OCI-LY3 (cell line): ENCODE results near the gene PITRM1.

ENCODE experiments used
- H2AFZ ChIP-seq: fragments of 200-600, 300-600 bp; shearing (Covaris generic); 2 replicates; pipeline ENCODE4 v1.6.0; 2014; ENCODE audit warnings: antibody characterized with exemption, low read depth, low read length
- H3K27ac ChIP-seq: fragments of 200-600, 300-600 bp; sonication (generic); 2 replicates; pipeline ENCODE4 v1.5.1; 2014; ENCODE audit warnings: mild to moderate bottlenecking, low read length, moderate library complexity, mixed read lengths
- H3K27me3 ChIP-seq: fragments of 200-600, 300-600 bp; sonication (generic); 2 replicates; pipeline ENCODE4 v1.6.1; 2014; ENCODE audit warnings: low read depth, low read length, mixed read lengths
- H3K36me3 ChIP-seq: fragments of 200-600, 300-600 bp; sonication (generic); replicated peaks from 2 replicates; pipeline ENCODE3; 2014; ENCODE audit warnings: low read depth, low read length, mixed read lengths
- H3K4me1 ChIP-seq: fragments of 300-600, 200-600 bp; sonication (generic); 2 replicates; pipeline ENCODE4 v1.6.1; 2014; ENCODE audit warnings: low read length, mixed read lengths
- H3K4me2 ChIP-seq: fragments of 200-600, 300-600 bp; sonication (generic); 2 replicates; pipeline ENCODE4 v1.6.1; 2014; ENCODE audit warnings: low read length, mixed read lengths
- H3K4me3 ChIP-seq: fragments of 300-600, 200-600 bp; sonication (generic); 2 replicates; pipeline ENCODE4 v1.5.1; 2014; ENCODE audit warnings: antibody characterized with exemption, mild to moderate bottlenecking, low read length, moderate library complexity
- H3K79me2 ChIP-seq: fragments of 300-600, 200-600 bp; shearing (Covaris generic); 2 replicates; pipeline ENCODE4 v1.6.1; 2014; ENCODE audit warnings: mild to moderate bottlenecking, low read length, mixed read lengths
- H3K9ac ChIP-seq: fragments of 300-600, 200-600 bp; shearing (Covaris generic); 2 replicates; pipeline ENCODE4 v1.6.0; 2014; ENCODE audit warnings: mild to moderate bottlenecking, low read length, moderate library complexity
- H3K9me3 ChIP-seq: fragments of 200-600, 300-600 bp; shearing (Covaris generic); 2 replicates; pipeline ENCODE4 v1.6.1; 2014; ENCODE audit warnings: low read length, mixed read lengths; ENCODE audit not compliant: insufficient read depth
- H4K20me1 ChIP-seq: fragments of 200-600, 300-600 bp; sonication (generic); 2 replicates; pipeline ENCODE4 v1.6.1; 2016; ENCODE audit warnings: low read length, mixed read lengths; ENCODE audit not compliant: insufficient read depth
- CTCF ChIP-seq: fragments of 200-600, 300-600 bp; sonication (generic); IDR thresholded peaks from 2 replicates; pipeline ENCODE4 v1.5.1; 2014; ENCODE audit warnings: antibody characterized with exemption, low read length, low read depth
- EZH2phosphoT487 ChIP-seq: fragments of 200-600 bp; shearing (Covaris generic); IDR thresholded peaks from 2 replicates; pipeline ENCODE4 v1.6.1; 2018; ENCODE audit warnings: antibody characterized with exemption, mixed run types, low read depth

PITRM1 gene

GRCh38 chr10:3100093-3100792, 72.3 kb downstream of the PITRM1 start:
- H3K36me3 ChIP-seq: peaks cover 24% of the 10 kb centered on the region
- H3K4me1 ChIP-seq: no peaks in the 10 kb centered on the region
- H3K4me2 ChIP-seq: no peak overlapping the region
- H3K27ac ChIP-seq: no peak overlapping the region
- H3K9me3 ChIP-seq: no peaks in the 10 kb centered on the region
- peaks cover 30% of the 10 kb centered on the region for H4K20me1 ChIP-seq
- H3K9ac ChIP-seq: no peak overlapping the region
- no peaks in the 10 kb centered on the region for H3K27me3 ChIP-seq
- H3K4me3 ChIP-seq: no peak overlapping the region
- TF ChIP-seq EZH2phosphoT487: no peak
- no peak for TF ChIP-seq CTCF
- H3K79me2 ChIP-seq: peaks cover 36% of the 10 kb centered on the region
- H2AFZ ChIP-seq: no peak overlapping the region

- Histone ChIP-seq H3K4me2 (no peak overlapping the region), H4K20me1 (peaks cover 38% of the 10 kb centered on the region), H3K9ac (no peak overlapping the region), H3K4me3 (no peak overlapping the region), H3K36me3 (peaks cover 28% of the 10 kb centered on the region), H3K4me1 (no peaks in the 10 kb centered on the region), H3K27me3 (no peaks in the 10 kb centered on the region), H3K79me2 (peaks cover 44% of the 10 kb centered on the region), H3K9me3 (no peaks in the 10 kb centered on the region), H3K27ac (no peak overlapping the region), H2AFZ (no peak overlapping the region)
- TF ChIP-seq CTCF: no peak
- no peak for TF ChIP-seq EZH2phosphoT487
Measured at GRCh38 chr10:3099291-3100092, 73.1 kb downstream of the PITRM1 start.

GRCh38 chr10:3098689-3099088, 73.9 kb downstream of the PITRM1 start:
- H3K4me2 ChIP-seq: no peak overlapping the region
- no peak for TF ChIP-seq EZH2phosphoT487
- no peak for TF ChIP-seq CTCF

GRCh38 chr10:3097160-3097559, 75.4 kb downstream of the PITRM1 start:
- Histone ChIP-seq H3K4me1 (no peaks in the 10 kb centered on the region), H3K4me2 (no peak overlapping the region), H3K9ac (no peak overlapping the region), H3K4me3 (no peak overlapping the region), H2AFZ (no peak overlapping the region), H3K36me3 (peaks cover 29% of the 10 kb centered on the region), H3K9me3 (no peaks in the 10 kb centered on the region), H3K27me3 (no peaks in the 10 kb centered on the region), H3K27ac (no peak overlapping the region), H4K20me1 (peaks cover 56% of the 10 kb centered on the region), H3K79me2 (peaks cover 65% of the 10 kb centered on the region)
- no peak for TF ChIP-seq EZH2phosphoT487
- no peak for TF ChIP-seq CTCF

More at GRCh38 chr10:3098689-3099088, 73.9 kb downstream of the PITRM1 start:
- no peak overlapping the region for H3K27ac ChIP-seq
- no peaks in the 10 kb centered on the region for H3K9me3 ChIP-seq
- H3K4me1 ChIP-seq: no peaks in the 10 kb centered on the region
- H3K27me3 ChIP-seq: no peaks in the 10 kb centered on the region
- peaks cover 45% of the 10 kb centered on the region for H4K20me1 ChIP-seq
- H3K9ac ChIP-seq: no peak overlapping the region
- H3K4me3 ChIP-seq: no peak overlapping the region
- peaks cover 52% of the 10 kb centered on the region for H3K79me2 ChIP-seq
- peaks cover 29% of the 10 kb centered on the region for H3K36me3 ChIP-seq
- H2AFZ ChIP-seq: no peak overlapping the region
